ENCODE data around the gene ABO. TPM values are rescaled to one million over a fixed set of nuclear protein-coding genes. Genes with fewer than 3 reads are reported as not detected.
"Not testable (repeated sequence)": the region's sequence is repeated elsewhere in the genome, so short reads cannot be mapped to it uniquely, and the experiment has no call there.

ABO gene
- total RNA-seq, 1 experiment from 2014 or later: not detected

DNA sequence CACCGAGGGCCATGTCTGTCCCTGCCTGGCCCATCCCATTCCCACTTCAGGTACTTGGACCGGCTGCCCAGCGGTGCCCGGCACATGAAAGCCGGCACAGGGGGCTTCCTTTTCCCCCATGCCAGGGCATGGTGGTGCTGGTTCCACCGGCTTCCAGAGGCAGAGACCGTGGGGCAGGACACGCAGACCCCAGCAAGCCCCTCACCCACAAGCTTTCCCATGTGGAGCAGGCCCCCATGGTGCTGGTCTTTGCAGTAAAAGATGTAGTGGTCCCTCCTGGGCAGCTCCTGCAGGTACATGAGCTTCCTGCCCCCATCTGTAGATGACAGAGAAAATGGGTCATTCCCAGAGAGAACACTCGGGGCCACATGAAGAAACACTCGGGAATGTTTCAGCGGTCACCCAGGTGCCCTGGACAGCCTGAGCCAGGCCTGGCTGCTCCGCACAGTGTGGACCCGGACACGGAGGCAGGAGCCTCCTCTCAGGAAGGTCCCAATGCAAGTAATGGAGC lies 67.9 kb downstream of the ABO start:
- H3K27me3 ChIP-seq: no peaks in the 10 kb centered on the region
- no peak for DNase-seq
- H3K4me3 ChIP-seq: no peak overlapping the region
- peaks cover 7% of the 10 kb centered on the region; the same call in 1 of the 2 replicates for H3K9me3 ChIP-seq
- H3K36me3 ChIP-seq: no peaks in the 10 kb centered on the region

DNA sequence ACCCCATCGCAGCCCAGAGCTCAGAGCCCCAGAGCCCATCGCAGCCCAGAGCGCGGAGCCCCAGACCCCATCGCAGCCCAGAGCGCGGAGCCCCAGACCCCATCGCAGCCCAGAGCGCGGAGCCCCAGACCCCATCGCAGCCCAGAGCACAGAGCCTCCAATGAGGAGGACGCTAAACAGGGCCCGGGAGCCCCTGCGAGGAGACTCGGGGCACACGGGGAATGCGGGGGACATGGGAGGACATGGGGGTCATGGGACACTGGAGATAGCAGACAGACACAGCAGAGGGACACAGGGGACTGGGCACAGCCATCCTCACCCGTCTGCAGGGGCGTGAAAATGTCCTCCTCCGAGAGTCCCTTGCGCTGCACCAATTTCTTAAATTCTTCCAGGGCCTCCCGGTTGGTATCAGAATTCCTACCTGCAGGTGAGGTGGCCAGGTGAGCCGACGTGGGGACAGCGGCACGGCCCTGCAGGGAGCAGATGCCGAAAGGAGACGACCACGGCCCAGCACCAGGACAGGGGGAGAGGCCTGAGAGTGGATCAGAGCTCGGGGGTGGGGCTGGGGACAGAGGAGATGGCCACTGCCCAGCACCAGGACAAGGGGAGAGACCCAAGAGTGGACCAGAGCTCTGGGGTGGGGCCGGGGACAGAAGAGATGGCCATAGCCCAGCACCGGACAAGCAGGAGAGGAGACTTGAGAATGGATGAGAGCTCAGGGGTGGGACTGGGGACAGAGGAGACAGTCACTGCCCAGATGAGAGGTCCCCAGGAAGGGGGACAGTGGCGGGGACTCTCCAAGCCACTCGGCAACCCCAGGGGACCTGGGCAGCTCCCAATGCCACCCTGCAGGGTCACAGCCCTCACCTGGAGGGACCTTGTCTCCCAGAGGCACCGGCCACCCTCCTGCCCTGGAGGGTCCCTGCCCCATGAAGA lies 68.7 kb downstream of the ABO start:
- DNase-seq: no peak
- no peak overlapping the region for H3K4me3 ChIP-seq
- no peaks in the 10 kb centered on the region for H3K9me3 ChIP-seq
- no peaks in the 10 kb centered on the region for H3K27me3 ChIP-seq
- H3K36me3 ChIP-seq: no peaks in the 10 kb centered on the region

DNA sequence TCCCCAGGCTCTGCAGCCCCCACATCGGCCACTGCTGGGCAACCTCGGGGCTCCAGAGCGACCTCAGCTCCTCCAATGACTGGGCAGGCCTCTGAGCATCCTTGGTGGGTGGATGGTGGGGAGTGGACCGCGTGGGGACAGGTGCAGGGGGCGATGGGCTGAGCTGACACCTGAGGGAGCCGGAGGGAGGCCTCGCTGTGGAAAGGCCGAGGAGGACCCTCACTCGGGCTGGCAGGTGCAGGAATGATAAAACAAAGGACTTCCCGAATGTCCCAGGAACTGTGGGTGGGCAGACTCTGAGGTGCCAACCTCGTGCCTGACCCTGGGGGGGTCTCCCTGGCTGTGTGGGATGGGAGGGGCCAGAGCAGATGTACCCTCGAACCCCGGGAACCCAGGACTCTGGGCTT lies 69.5 kb downstream of the ABO start:
- H3K4me3 ChIP-seq, DNase-seq, H3K36me3 ChIP-seq, H3K9me3 ChIP-seq, H3K27me3 ChIP-seq: not testable (repeated sequence)

Other genes with a start within 250 kb of the ABO start
- 40.1 and 58.0 TPM in 2 replicates for gene GTF3C5, start 244.2 kb downstream of the ABO start, total RNA-seq (2014; rRNA removed; shearing (Covaris generic); ENCODE audit: low replicate concordance)
- 1.0 TPM in 1 of 2 replicates, not detected in the other for gene CEL, start 213.2 kb downstream of the ABO start, total RNA-seq (2014; rRNA removed; shearing (Covaris generic); ENCODE audit: low replicate concordance)
- 21.4 and 22.8 TPM in 2 replicates for gene RALGDS, start 154.0 kb downstream of the ABO start, total RNA-seq (2014; rRNA removed; shearing (Covaris generic); ENCODE audit: low replicate concordance)
- gene GBGT1, start 111.3 kb downstream of the ABO start, total RNA-seq (2014; rRNA removed; shearing (Covaris generic); ENCODE audit: low replicate concordance): 7.2 and 7.6 TPM in 2 replicates
- gene OBP2B, start 66.0 kb downstream of the ABO start, total RNA-seq (2014; rRNA removed; shearing (Covaris generic); ENCODE audit: low replicate concordance): not detected in 2 replicates
- gene SURF6, start 61.0 kb upstream of the ABO start, total RNA-seq (2014; rRNA removed; shearing (Covaris generic); ENCODE audit: low replicate concordance): 25.1 and 28.9 TPM in 2 replicates
- gene MED22, start 72.9 kb upstream of the ABO start, total RNA-seq (2014; rRNA removed; shearing (Covaris generic); ENCODE audit: low replicate concordance): 34.7 and 35.4 TPM in 2 replicates
- 2,766 and 2,991 TPM in 2 replicates for gene RPL7A, start 73.0 kb upstream of the ABO start, total RNA-seq (2014; rRNA removed; shearing (Covaris generic); ENCODE audit: low replicate concordance)
- gene SURF1, start 81.3 kb upstream of the ABO start, total RNA-seq (2014; rRNA removed; shearing (Covaris generic); ENCODE audit: low replicate concordance): 37.4 and 48.4 TPM in 2 replicates
- 28.5 and 47.2 TPM in 2 replicates for gene SURF2, start 81.3 kb upstream of the ABO start, total RNA-seq (2014; rRNA removed; shearing (Covaris generic); ENCODE audit: low replicate concordance)
- 301 and 417 TPM in 2 replicates for gene SURF4, start 100.9 kb upstream of the ABO start, total RNA-seq (2014; rRNA removed; shearing (Covaris generic); ENCODE audit: low replicate concordance)
- gene STKLD1, start 101.2 kb upstream of the ABO start, total RNA-seq (2014; rRNA removed; shearing (Covaris generic); ENCODE audit: low replicate concordance): not detected in 2 replicates
- gene REXO4, start 142.8 kb upstream of the ABO start, total RNA-seq (2014; rRNA removed; shearing (Covaris generic); ENCODE audit: low replicate concordance): 32.8 and 36.0 TPM in 2 replicates
- gene ADAMTS13, start 147.2 kb upstream of the ABO start, total RNA-seq (2014; rRNA removed; shearing (Covaris generic); ENCODE audit: low replicate concordance): 1.1 and 2.0 TPM in 2 replicates
- 3.9 and 5.6 TPM in 2 replicates for gene CACFD1, start 184.8 kb upstream of the ABO start, total RNA-seq (2014; rRNA removed; shearing (Covaris generic); ENCODE audit: low replicate concordance)
- 3.5 and 7.6 TPM in 2 replicates for gene SLC2A6, start 203.9 kb upstream of the ABO start, total RNA-seq (2014; rRNA removed; shearing (Covaris generic); ENCODE audit: low replicate concordance)
- not detected in 2 replicates for gene MYMK, start 249.8 kb upstream of the ABO start, total RNA-seq (2014; rRNA removed; shearing (Covaris generic); ENCODE audit: low replicate concordance)